Measurements from ENCODE around the gene WDFY2. TPM values are rescaled to one million over a fixed set of nuclear protein-coding genes. Genes with fewer than 3 reads are reported as not detected.

The WDFY2 gene
- total and polyA plus RNA-seq, 2 experiments from 2014 or later = 6.9 to 14.2 TPM

- no peaks in the 10 kb centered on the region for H3K4me1 ChIP-seq (ENCODE audit: insufficient read depth)
- H3K4me3 ChIP-seq = no peak overlapping the region
- WGBS, 2 experiments (ENCODE audit: low coverage in 1 of 2, low lambda C conversion rate in 2 of 2, missing lambda C conversion rate in 2 of 2) = 95 to 97% methylated on average over 3 of the region's 3 CpGs
- H2AFZ ChIP-seq = no peak overlapping the region
- no peak for DNase-seq
- no peak overlapping the region for H3K4me2 ChIP-seq (ENCODE audit: unreplicated experiment)
- in situ Hi-C loops (cut with MboI) = no loop called here
- no peak overlapping the region for H3K27ac ChIP-seq
- H3F3A ChIP-seq (ENCODE audit: insufficient read depth) = no peaks in the 10 kb centered on the region
- no peaks in the 10 kb centered on the region for H3K36me3 ChIP-seq (ENCODE audit: low read depth)
- H3K9me3 ChIP-seq (ENCODE audit: low read depth) = no peaks in the 10 kb centered on the region
- H3K9ac ChIP-seq = no peak overlapping the region
- H3K79me2 ChIP-seq (ENCODE audit: insufficient read depth) = no peaks in the 10 kb centered on the region
- no peak for TF ChIP-seq EZH2 (IDR thresholded peaks at IDR 0.05; ENCODE audit: insufficient read depth, poor library complexity, severe bottlenecking)
- TF ChIP-seq EZH2phosphoT487 (IDR thresholded peaks at IDR 0.05; ENCODE audit: insufficient read depth, low read depth) = no peak
- no peaks in the 10 kb centered on the region for H4K20me1 ChIP-seq (ENCODE audit: insufficient read depth)
- no peaks in the 10 kb centered on the region for H3K9me2 ChIP-seq (ENCODE audit: insufficient read depth)
- H3K27me3 ChIP-seq (replicated peaks; ENCODE audit: insufficient read depth) = no peaks in the 10 kb centered on the region
These were observed 35.2 kb upstream of the WDFY2 start for GRCh38 chr13:51549050-51549449.

GRCh38 chr13:51549593-51549992 lies 34.7 kb upstream of the WDFY2 start:
- in situ Hi-C loops (cut with MboI) = no loop called here
- Histone ChIP-seq H3K36me3 (ENCODE audit: low read depth) (no peaks in the 10 kb centered on the region), H3K9me3 (ENCODE audit: low read depth) (no peaks in the 10 kb centered on the region), H3K9ac (no peak overlapping the region), H3K79me2 (ENCODE audit: insufficient read depth) (no peaks in the 10 kb centered on the region), H3K4me3 (no peak overlapping the region), H3K27me3 (replicated peaks; ENCODE audit: insufficient read depth) (no peaks in the 10 kb centered on the region), H2AFZ (no peak overlapping the region), H3K4me1 (ENCODE audit: insufficient read depth) (no peaks in the 10 kb centered on the region), H3K4me2 (ENCODE audit: unreplicated experiment) (no peak overlapping the region), H4K20me1 (ENCODE audit: insufficient read depth) (no peaks in the 10 kb centered on the region), H3F3A (ENCODE audit: insufficient read depth) (no peaks in the 10 kb centered on the region), H3K9me2 (ENCODE audit: insufficient read depth) (no peaks in the 10 kb centered on the region), H3K27ac (no peak overlapping the region)
- no peak for DNase-seq
- WGBS, 2 experiments (ENCODE audit: low coverage in 1 of 2, low lambda C conversion rate in 2 of 2, missing lambda C conversion rate in 2 of 2) = 64 to 74% methylated on average over 2 of the region's 2 CpGs
- TF ChIP-seq EZH2 (IDR thresholded peaks at IDR 0.05; ENCODE audit: insufficient read depth, poor library complexity, severe bottlenecking) (no peak), EZH2phosphoT487 (IDR thresholded peaks at IDR 0.05; ENCODE audit: insufficient read depth, low read depth) (no peak)

DNA sequence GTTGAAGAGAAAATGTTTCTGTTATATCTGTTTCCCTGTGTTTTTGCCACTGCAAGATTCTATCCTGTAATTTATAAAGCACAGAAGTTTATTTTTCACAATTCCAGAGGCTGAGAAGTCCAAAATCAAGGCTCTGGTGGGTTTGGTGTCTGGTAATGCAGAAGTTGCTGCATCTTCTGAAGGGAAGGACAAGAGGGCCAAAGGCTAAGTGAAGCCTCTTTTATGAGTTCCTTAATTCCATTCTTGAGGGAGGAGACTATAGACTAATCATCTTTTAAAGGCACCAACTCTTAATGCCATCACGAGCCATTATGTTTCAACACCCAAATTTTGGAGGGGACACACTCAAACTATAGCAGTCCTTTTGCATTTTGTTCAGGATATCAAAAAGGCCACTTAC lies 34.1 kb upstream of the WDFY2 start:
- Histone ChIP-seq H3K4me2 (ENCODE audit: unreplicated experiment) (no peak overlapping the region), H3K27ac (no peak overlapping the region), H3K27me3 (replicated peaks; ENCODE audit: insufficient read depth) (no peaks in the 10 kb centered on the region), H3K79me2 (ENCODE audit: insufficient read depth) (no peaks in the 10 kb centered on the region), H3K9me3 (ENCODE audit: low read depth) (no peaks in the 10 kb centered on the region), H3K4me1 (ENCODE audit: insufficient read depth) (no peaks in the 10 kb centered on the region), H4K20me1 (ENCODE audit: insufficient read depth) (no peaks in the 10 kb centered on the region), H2AFZ (no peak overlapping the region), H3K4me3 (no peak overlapping the region), H3K9ac (no peak overlapping the region), H3K36me3 (ENCODE audit: low read depth) (no peaks in the 10 kb centered on the region), H3F3A (ENCODE audit: insufficient read depth) (no peaks in the 10 kb centered on the region), H3K9me2 (ENCODE audit: insufficient read depth) (no peaks in the 10 kb centered on the region)
- WGBS, 2 experiments (ENCODE audit: low coverage in 1 of 2, low lambda C conversion rate in 2 of 2, missing lambda C conversion rate in 2 of 2) = 88 to 100% methylated on average over 1 of the region's 1 CpG
- DNase-seq = no peak
- in situ Hi-C loops (cut with MboI) = no loop called here
- no peak for TF ChIP-seq EZH2phosphoT487 (IDR thresholded peaks at IDR 0.05; ENCODE audit: insufficient read depth, low read depth)
- TF ChIP-seq EZH2 (IDR thresholded peaks at IDR 0.05; ENCODE audit: insufficient read depth, poor library complexity, severe bottlenecking) = no peak

DNA sequence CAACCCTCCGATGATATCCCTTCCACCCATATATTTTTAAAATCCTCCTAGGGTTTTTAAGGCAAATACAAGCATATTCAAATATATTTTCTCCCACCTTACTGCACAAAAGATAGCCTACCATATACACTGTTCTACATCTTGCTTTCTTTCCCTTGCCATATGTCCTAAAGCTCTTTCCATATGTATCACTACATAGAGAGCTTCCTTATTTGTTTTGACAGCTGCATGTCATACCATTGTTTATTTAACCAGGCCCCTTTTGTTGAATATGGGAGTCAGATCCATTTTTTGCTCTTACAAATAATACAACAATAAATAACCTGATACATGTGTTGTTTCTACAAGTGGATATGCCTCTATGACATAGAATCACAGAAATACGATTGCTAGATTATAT lies 32.8 kb upstream of the WDFY2 start:
- no peaks in the 10 kb centered on the region for H3K79me2 ChIP-seq (ENCODE audit: insufficient read depth)
- H3F3A ChIP-seq (ENCODE audit: insufficient read depth) = no peaks in the 10 kb centered on the region
- no peak overlapping the region for H3K27ac ChIP-seq
- no peaks in the 10 kb centered on the region for H3K27me3 ChIP-seq (replicated peaks; ENCODE audit: insufficient read depth)
- WGBS, 2 experiments (ENCODE audit: low coverage in 1 of 2, low lambda C conversion rate in 2 of 2, missing lambda C conversion rate in 2 of 2) = 59 to 60% methylated on average over 2 of the region's 2 CpGs
- no peak overlapping the region for H2AFZ ChIP-seq
- H4K20me1 ChIP-seq (ENCODE audit: insufficient read depth) = no peaks in the 10 kb centered on the region
- no peak overlapping the region for H3K9ac ChIP-seq
- H3K9me3 ChIP-seq (ENCODE audit: low read depth) = no peaks in the 10 kb centered on the region
- no peak overlapping the region for H3K4me2 ChIP-seq (ENCODE audit: unreplicated experiment)
- no peaks in the 10 kb centered on the region for H3K36me3 ChIP-seq (ENCODE audit: low read depth)
- no peaks in the 10 kb centered on the region for H3K9me2 ChIP-seq (ENCODE audit: insufficient read depth)
- in situ Hi-C loops (cut with MboI) = no loop called here
- H3K4me3 ChIP-seq = no peak overlapping the region
- no peak for DNase-seq
- TF ChIP-seq EZH2 (IDR thresholded peaks at IDR 0.05; ENCODE audit: insufficient read depth, poor library complexity, severe bottlenecking) (no peak), EZH2phosphoT487 (IDR thresholded peaks at IDR 0.05; ENCODE audit: insufficient read depth, low read depth) (no peak)
- no peaks in the 10 kb centered on the region for H3K4me1 ChIP-seq (ENCODE audit: insufficient read depth)

GRCh38 chr13:51552027-51552426 lies 32.2 kb upstream of the WDFY2 start:
- Histone ChIP-seq H3K27ac (no peak overlapping the region), H4K20me1 (ENCODE audit: insufficient read depth) (no peaks in the 10 kb centered on the region), H3K27me3 (replicated peaks; ENCODE audit: insufficient read depth) (no peaks in the 10 kb centered on the region), H3K4me2 (ENCODE audit: unreplicated experiment) (no peak overlapping the region), H3K79me2 (ENCODE audit: insufficient read depth) (no peaks in the 10 kb centered on the region), H3K4me1 (ENCODE audit: insufficient read depth) (no peaks in the 10 kb centered on the region), H3K9ac (no peak overlapping the region), H3K9me3 (ENCODE audit: low read depth) (no peaks in the 10 kb centered on the region), H3K36me3 (ENCODE audit: low read depth) (no peaks in the 10 kb centered on the region), H3F3A (ENCODE audit: insufficient read depth) (peaks cover 3% of the 10 kb centered on the region), H2AFZ (peak overlapping the region; percentile 11; the same call in 1 of the 2 replicates), H3K4me3 (no peak overlapping the region), H3K9me2 (ENCODE audit: insufficient read depth) (no peaks in the 10 kb centered on the region)
- no peak for TF ChIP-seq EZH2 (IDR thresholded peaks at IDR 0.05; ENCODE audit: insufficient read depth, poor library complexity, severe bottlenecking)
- no peak for TF ChIP-seq EZH2phosphoT487 (IDR thresholded peaks at IDR 0.05; ENCODE audit: insufficient read depth, low read depth)
- 55 to 76% methylated on average over 2 of the region's 2 CpGs for WGBS, 2 experiments (ENCODE audit: low coverage in 1 of 2, low lambda C conversion rate in 2 of 2, missing lambda C conversion rate in 2 of 2)
- DNase-seq = no peak
- in situ Hi-C loops (cut with MboI) = no loop called here

Data from GM23248 (cell line).